HG03039 (cell line): ENCODE measurements around the gene BCAP29.

Source experiments
- ATAC-seq: cut with Tn5 transposase; IDR thresholded peaks from one replicate; pipeline ENCODE4 v1.9.1; 2021; ENCODE audit warnings: mild to moderate bottlenecking, moderate library complexity; ENCODE audit not compliant: unreplicated experiment

Gene BCAP29

GRCh38 chr7:107581387-107582013 is 1.5 kb downstream of the BCAP29 start:
- no peak for ATAC-seq

GRCh38 chr7:107582875-107583274 is 2.8 kb downstream of the BCAP29 start:
- ATAC-seq = no peak

GRCh38 chr7:107584716-107585115 is 4.7 kb downstream of the BCAP29 start:
- no peak for ATAC-seq

GRCh38 chr7:107588529-107589130 is 8.6 kb downstream of the BCAP29 start:
- no peak for ATAC-seq

- no peak for ATAC-seq
Measured at GRCh38 chr7:107591421-107591820, 11.4 kb downstream of the BCAP29 start.

GRCh38 chr7:107592361-107593024 is 12.4 kb downstream of the BCAP29 start:
- ATAC-seq = no peak

GRCh38 chr7:107593025-107593410 is 13.0 kb downstream of the BCAP29 start:
- ATAC-seq = no peak

GRCh38 chr7:107594961-107595737 is 15.1 kb downstream of the BCAP29 start:
- ATAC-seq = no peak

- no peak for ATAC-seq
Measured at GRCh38 chr7:107596881-107597581, 17.0 kb downstream of the BCAP29 start.

GRCh38 chr7:107597582-107597916 is 17.5 kb downstream of the BCAP29 start:
- no peak for ATAC-seq

- no peak for ATAC-seq
Measured at GRCh38 chr7:107597953-107598352, 17.9 kb downstream of the BCAP29 start.

GRCh38 chr7:107599262-107599661 is 19.2 kb downstream of the BCAP29 start:
- ATAC-seq = no peak

- ATAC-seq = no peak
Measured at GRCh38 chr7:107600816-107601215, 20.8 kb downstream of the BCAP29 start.

- ATAC-seq = no peak
Measured at GRCh38 chr7:107605218-107605815, 25.3 kb downstream of the BCAP29 start.

GRCh38 chr7:107606303-107606702 is 26.3 kb downstream of the BCAP29 start:
- ATAC-seq = no peak

GRCh38 chr7:107609811-107610261 is 29.8 kb downstream of the BCAP29 start:
- no peak for ATAC-seq

GRCh38 chr7:107610323-107610722 is 30.3 kb downstream of the BCAP29 start:
- no peak for ATAC-seq

GRCh38 chr7:107613439-107613838 is 33.4 kb downstream of the BCAP29 start:
- no peak for ATAC-seq

GRCh38 chr7:107613948-107614347 is 33.9 kb downstream of the BCAP29 start:
- ATAC-seq = no peak

GRCh38 chr7:107614425-107614824 is 34.4 kb downstream of the BCAP29 start:
- no peak for ATAC-seq
